AG08396 (cell line): ENCODE results near the gene SEMA4G.
"Not testable (repeated sequence)": the region's sequence is repeated elsewhere in the genome, so short reads cannot be mapped to it uniquely, and the experiment has no call there.

Experiments
- DNase-seq: peaks from one replicate; pipeline ENCODE4 v3.0.0; 2012; ENCODE audit warnings: low spot score, mixed read lengths

The SEMA4G gene

DNA sequence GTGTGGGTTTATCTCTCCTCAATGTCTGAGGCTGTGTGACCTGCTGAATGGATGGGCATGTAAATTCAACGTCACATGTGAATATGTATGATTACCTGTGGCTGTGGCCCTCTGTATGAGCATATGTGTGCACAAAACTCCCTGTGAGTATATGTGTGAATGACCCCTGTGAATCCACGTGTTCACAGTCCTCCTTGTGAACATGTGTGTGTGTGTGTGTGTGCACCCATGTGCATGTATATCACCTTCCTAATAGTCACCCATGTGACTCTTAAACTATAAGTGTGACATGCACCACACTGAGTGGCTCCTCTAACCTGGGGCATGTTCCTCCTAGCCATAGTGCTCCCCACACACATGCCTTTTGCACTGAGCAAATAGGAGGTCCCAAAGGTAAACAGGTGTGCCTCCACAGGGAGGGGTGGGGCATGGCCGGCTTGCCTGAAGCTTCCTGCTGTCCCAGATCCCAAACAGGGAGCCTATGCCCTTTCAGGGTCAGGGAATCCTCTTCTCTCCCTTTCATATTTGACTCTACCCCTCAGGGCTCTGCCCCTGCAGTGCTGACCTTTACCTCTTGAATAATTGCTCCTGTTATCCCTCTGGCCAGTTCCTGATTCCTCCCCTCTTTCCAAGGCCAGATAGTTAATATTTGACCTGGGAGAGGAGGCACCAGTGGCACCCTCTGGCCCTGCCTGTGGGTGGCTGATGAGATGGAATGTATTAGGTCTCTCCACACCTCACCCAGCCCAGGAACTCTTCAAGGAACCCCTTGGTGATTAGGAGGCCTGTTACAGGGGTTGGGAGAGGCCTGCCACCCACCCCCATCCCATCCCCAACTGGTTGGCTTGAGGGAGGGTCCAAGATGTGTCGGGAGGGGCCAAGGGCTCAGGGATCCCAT lies 1.9 kb downstream of the SEMA4G start:
- no peak for DNase-seq

DNA sequence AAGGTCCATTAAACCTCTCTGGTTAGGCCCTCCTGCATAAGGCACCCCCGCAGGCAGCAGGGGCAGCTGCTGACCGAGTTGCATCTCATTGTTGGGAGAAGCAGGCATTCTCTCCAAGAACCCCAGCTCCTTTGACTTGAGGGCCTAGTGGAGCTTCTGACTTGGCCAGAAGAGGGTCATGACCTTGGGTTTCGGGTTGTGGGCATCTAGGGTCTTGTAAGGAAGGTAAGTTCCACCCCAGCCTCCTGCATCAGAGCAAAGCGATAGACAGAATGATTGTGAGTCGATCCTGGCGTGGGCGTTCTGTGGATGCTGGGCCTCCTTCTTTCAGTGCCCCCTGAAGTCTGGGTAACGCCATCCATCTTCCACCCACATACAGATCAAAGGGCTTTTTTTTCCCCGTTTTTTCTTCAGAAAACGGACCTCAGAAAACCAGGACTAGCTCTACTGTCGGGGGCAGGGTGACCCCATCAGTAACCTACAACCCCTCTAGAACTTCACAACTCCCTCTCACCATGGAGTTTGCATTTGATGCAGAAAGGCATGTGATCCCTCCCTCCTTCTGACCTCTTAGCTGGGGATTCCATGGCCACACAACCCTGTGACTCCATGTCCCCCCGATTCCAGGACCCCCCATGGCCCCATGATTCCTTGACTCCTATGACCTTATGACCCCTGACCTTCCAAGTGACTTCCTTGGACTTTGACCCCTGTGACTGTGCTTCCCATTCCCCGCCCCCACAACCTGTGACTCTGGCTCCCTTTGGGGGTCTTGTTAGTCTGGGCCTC lies 3.0 kb downstream of the SEMA4G start:
- DNase-seq: no peak

DNA sequence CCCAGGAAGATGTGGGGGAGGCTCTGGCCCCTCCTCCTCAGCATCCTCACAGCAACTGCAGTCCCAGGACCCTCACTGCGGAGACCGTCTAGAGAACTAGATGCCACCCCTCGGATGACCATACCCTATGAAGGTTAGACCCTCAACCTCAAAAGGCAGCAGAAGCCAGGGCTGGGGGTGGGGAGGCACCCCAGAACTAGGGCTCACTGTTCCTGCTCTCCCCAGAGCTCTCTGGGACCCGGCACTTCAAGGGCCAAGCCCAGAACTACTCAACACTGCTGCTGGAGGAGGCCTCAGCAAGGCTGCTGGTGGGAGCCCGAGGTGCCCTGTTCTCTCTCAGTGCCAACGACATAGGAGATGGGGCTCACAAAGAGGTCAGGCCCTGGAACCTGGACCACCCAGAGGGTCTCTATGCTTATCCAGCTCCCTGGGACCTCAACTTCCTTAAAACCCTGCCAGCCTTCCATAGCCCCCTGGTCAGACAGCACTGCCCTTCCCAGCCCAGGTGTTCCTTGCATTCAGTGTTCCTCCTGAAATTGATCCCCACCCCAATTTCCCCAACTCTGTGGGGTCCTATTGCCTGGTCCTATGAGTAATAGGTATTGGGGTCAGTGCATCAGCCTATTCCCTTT lies 3.7 kb downstream of the SEMA4G start:
- DNase-seq: peak; percentile 1

DNA sequence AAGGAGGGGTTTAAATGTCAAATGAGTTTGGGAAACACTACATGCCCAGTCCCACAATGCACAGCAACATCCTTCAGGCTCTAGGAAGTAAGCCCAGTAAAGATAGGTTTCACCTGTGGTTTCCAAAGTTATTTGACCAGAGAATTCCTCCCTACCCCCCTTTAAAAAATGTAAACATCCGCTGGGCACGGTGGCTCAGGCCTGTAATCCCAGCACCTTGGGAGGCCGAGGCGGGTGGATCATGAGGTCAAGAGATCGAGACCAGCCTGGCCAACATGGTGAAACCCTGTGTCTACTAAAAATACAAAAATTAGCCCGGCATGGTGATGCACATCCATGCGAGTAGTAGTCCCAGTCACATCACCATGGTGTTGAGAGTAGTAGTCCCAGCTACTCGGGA lies 6.1 kb downstream of the SEMA4G start:
- not testable (repeated sequence) for DNase-seq

DNA sequence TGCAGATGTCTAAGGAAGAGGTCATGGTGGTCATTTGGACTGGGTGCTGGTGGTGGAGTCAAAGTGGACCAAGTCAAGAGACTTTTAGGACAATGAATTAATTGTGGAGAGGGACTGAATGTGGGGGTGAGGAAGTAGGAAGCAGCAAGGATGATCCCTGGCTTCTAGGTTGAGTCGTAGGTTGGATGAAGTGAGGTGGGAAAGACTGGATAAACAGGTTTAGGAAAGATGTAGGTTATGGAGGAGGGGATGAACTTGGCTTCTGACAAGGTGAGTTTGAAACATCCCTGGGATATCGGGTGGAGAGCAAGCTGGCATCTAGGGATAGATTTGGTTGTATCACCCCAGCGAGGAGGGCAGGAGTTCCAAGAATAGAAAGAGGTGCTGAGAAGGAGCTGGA lies 7.6 kb downstream of the SEMA4G start:
- no peak for DNase-seq

DNA sequence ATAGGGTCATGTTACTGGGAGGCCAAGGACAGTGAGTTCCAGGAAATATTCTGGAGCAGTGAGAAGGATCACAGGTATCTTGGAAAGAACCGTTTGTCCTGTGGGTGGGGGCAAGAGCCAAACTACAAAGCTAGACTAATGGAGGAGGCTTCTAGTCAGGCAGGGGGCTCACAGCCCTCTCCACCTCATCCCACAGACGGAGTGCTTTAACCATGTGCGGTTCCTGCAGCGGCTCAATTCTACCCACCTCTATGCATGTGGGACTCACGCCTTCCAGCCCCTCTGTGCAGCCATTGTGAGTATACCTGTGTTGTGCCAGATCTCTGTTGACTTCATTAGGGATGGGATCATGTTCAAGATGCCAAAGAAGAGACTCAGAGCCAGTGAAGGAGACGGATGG lies 8.1 kb downstream of the SEMA4G start:
- no peak for DNase-seq

DNA sequence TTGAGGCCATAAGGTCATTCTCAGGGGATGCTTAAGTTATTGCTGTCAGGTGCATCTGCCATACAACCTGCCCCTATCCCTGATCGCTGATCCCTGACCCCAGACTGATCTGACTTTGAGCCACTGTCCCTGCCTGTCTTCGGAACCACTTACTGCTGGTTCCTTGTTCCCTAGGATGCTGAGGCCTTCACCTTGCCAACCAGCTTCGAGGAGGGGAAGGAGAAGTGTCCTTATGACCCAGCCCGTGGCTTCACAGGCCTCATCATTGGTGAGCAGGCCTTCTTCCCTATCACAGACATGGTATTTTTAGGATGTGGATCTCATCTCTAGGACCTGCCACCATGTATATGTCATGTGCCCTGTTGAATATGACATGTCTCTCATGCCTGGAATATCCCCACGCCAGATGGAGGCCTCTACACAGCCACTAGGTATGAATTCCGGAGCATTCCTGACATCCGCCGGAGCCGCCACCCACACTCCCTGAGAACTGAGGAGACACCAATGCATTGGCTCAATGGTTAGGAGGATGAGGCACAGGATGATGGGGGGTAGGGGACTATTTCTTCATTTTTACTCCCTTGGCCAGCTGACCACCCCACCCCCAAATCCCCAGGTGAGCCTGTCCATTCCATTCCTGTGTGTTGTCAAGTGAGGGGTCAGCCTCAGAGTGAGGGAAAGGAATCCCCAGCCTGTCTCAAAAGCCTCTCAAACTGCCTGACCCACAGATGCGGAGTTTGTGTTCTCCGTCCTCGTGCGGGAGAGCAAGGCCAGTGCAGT lies 9.0 kb downstream of the SEMA4G start:
- DNase-seq: no peak

DNA sequence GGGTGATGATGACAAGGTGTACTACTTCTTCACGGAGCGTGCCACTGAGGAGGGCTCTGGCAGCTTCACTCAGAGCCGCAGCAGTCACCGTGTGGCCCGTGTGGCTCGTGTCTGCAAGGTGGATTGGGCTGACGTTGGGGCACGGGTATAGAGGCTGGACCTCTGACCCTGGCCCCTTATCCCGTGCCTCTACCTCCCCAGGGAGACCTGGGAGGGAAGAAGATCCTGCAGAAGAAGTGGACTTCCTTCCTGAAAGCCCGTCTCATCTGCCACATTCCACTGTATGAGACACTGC lies 9.5 kb downstream of the SEMA4G start:
- DNase-seq: no peak

DNA sequence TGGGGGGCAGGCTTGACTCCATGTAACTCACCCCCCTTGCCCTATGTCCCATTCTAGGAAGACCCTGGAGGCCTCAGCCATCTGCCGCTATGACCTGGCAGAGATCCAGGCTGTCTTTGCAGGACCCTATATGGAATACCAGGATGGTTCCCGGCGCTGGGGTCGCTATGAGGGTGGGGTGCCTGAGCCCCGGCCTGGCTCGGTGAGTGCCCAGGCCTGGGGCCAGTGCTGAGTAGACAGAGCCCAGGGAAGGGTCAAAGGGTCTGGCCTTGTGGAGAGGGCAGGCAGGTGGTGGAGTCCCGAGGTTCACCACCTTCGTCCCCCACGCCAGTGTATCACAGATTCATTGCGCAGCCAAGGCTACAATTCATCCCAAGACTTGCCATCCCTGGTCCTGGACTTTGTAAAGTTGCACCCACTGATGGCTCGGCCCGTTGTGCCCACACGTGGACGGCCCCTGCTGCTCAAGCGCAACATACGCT lies 10.5 kb downstream of the SEMA4G start:
- no peak for DNase-seq

DNA sequence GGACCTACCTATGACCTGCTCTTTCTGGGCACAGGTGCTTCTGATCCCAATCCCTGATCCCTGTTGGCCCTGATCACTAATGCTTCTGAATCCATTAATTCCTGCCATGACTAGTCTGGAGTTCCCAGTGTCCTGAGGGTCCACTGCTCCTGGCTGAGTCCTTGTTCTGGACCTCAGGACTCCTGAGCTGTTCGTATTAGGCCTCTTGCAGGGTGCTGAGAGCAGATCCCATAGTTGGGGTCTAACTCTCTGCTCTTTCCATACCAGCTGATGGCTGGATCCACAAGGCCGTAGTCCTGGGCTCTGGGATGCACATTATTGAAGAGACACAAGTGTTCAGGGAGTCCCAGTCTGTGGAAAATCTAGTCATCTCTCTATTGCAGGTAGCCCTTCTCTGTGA lies 11.0 kb downstream of the SEMA4G start:
- DNase-seq: no peak

DNA sequence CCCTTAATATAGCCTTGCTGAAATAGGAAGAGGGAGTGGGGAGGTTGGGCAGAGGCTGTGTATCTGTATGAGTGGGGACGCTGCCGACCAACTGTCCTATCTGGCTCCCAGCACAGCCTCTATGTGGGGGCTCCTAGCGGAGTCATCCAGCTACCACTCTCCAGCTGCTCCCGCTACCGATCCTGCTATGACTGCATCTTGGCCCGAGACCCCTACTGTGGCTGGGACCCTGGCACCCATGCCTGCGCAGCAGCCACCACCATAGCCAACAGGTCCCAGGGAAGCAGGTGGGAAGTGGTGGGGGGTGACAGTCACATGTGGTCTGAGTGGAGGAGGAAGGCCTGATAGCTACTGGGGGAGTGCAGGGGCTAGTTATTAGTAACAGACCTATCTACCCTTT lies 11.4 kb downstream of the SEMA4G start:
- no peak for DNase-seq

DNA sequence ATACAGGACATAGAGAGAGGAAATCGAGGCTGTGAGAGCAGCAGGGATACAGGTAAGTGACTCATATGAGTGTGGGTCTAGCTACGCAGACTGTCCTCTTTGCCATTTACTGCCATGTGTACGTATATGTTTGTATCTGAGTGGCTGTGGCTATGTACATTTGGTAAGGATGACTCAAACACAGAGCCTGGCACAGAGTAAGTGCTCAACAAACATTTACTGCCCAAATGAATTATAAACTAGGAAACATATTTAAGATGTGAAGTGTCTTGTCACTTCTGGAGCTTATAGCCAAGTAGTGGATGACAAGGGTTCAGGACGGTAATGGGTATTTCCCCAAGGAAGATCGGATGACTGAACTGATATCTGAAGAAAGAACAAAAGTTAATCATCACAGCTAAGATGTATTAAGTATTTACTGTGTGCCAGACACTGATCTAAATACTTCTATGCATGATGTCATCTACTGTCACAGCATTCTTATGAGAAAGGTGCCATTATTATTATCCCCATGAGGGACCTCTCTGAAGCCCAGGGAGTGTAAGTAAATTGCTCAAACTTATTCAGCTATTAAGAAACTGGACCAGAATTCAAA lies 12.0 kb downstream of the SEMA4G start:
- DNase-seq: no peak

DNA sequence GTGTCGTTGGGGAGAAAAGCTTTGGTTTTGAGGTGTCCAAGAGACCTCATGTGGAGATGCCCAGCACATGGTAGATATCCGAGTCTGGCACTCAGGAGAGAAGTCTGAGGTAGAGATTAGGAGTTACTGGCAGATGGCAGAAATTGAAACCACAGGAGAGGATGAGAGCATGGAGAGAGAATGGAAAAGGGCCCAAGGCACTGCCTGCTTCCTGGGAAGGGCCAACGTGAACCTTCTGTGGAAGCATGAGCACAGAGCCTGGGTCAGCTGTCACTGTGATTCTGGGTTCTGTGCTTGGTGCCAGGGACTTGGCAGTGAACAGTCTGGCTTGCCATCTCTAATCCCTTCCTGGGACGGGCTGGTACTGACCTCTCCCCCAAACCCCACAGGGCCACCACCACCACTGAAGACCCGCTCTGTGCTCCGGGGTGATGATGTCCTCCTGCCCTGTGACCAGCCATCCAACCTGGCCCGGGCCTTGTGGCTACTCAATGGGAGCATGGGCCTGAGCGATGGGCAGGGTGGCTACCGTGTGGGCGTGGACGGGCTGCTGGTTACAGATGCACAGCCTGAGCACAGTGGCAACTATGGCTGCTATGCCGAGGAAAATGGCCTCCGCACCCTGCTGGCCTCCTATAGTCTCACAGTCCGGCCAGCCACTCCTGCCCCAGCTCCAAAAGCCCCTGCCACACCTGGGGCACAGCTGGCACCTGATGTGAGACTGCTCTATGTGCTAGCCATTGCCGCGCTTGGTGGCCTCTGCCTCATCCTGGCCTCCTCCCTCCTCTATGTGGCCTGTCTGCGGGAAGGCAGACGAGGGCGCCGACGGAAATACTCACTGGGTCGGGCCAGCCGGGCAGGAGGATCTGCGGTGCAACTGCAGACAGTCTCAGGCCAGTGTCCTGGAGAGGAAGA lies 13.9 kb downstream of the SEMA4G start:
- DNase-seq: no peak

DNA sequence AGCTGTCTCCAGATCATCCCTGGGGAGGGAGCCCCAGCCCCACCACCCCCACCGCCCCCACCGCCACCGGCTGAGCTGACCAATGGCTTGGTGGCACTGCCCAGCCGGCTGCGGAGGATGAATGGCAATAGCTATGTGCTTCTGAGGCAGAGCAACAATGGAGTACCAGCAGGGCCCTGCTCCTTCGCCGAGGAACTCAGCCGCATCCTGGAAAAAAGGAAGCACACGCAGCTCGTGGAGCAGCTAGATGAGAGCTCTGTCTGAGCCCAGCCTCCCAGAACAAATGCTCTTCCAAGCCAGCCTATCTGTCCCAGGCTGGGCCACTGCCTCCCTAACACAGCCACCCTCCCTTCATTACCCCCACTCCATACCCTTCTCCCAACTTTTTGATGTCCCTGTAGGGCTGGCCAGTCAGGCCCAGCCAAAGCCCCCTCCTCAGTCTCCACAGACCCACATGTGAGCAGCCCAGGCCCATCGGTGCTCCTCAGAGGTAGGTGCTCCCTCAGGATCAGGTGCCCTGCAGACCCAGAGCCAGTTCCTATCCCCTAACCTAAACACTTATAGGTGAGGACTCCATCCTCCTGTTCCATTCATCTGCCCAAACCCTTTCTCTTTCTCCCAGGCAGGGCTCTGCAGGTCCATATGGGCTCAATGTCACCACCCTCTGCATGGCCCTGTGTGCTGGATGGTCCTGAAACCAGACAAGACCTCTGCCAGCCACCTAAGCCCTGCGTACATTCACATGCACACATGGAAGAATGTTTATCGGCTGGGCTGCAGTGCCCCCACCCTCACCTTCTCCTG lies 14.8 kb downstream of the SEMA4G start:
- DNase-seq: no peak

DNA sequence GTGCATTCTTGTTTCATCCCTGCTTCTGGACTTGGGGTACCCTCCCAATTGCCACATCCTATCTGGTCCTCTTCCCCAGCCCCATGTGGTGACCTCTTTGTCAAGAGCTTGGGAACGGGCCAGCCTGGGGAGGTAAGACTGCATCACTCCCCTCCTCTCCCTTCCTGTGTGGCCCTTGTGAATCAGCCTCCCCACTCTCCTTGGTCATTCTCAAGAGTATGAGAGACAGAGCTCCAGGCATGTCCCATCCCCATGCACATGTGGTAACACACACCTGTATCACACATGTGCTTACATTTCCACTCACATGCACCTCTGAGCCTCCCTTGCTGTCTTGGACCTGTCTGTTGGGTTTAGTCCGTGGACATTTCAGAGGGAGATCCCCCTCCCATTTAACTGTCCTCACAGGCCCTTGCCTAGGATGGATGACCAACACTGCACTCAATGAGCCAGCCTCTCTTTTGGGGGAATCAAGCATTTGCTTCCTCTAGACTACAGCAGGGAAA lies 15.4 kb downstream of the SEMA4G start:
- no peak for DNase-seq

DNA sequence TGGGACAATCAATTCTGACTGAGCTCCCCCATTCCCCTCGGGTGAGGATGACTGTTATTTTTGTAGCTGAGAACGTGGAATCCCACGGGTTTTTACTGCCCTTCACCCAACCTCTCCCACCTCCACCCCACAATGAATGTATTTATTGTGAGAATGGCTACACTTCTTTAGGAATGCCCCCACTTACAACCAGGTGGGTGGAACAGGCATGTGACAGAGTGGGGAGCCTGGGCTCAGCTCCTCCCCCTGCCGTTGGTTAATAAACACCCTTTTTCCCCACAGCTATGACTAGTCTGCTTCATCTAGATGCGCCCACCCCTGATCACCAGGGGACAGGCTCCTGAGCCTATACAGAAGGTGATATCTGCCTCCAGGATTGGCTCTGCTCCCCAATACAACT lies 16.0 kb downstream of the SEMA4G start:
- no peak for DNase-seq

DNA sequence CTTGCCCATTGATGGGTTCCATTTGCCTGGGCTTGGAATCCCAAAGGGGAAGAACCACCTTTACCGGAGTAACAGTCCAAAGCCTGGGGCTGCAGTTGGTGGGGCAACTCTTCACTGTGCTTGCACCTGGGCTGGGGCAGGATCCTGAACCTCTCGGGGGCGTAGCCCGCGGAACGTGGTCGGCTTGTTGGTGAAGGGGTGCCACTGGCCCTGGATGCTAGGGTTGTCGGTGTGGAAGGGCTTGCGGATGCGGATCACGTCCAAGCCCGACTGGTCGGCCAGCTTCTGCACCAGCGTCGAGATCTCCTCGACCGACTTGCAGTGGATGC lies 17.3 kb downstream of the SEMA4G start:
- DNase-seq: no peak

DNA sequence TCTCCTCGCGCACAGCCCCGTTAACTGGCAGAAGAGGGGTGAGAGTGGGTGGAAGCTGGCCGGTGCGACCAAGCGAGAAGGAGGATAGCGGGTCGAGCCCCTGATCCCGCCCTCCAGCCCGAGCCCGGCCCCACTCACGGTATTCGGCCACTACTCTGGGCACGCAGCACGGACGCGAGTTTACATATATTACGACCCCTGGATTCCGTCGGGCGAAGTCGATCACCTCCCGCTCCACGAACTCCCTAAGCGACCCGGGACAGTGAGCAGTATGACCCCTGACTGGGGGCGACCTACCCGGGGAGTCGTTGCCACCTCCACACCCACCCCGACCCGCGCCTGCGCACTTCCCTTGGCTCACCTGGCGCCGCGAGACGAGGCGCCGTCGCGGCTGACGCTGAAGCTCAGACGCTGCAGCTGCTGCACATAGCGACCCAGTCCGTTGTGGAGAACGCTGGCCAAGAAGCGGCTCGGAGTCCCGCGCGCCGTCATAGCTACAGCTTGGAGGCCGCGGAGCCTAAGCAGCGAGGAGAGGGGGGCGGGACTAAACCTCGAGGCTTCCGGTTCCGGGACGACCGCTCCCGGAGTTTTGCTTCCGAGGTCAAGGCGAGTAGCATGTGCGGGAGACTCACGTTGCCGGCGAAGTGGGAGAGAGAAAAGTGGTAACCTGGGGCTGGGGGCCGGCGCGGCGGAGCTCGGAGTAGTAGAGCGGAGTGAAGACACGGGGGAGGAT lies 17.8 kb downstream of the SEMA4G start, which contains the start of the genes MRPL43 and TWNK:
TSS of gene MRPL43 (minus strand) at position 546 of the 733 bp plus-strand sequence. CDS start at position 492, 54 bp downstream.
TSS of gene TWNK (plus strand) at position 592 of the 733 bp plus-strand sequence. CDS start 668 bp downstream, outside the sequence.
- peak; percentile 92 for DNase-seq

DNA sequence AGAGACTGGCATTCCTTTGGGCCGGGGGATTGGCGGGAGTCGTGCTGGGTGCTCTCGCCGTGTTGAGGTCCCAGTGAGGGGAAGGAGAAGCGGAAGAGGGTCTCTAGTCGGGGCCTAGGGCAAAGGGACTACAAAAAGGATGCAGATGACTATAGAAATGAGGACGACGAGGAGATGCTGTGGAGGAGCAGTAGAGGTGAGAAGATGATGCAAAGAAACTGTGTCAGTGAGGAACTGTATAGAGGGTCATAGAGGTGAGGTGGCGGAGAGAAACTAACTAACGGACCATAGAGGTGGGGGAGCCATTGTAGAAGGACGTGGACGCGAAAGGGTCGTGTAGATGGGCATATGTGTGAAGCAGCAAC lies 18.4 kb downstream of the SEMA4G start:
- DNase-seq: no peak
